Mesenchymal stem cell (in vitro differentiated cells and primary cell): ENCODE results near the gene VASH1.
A peak's percentile ranks its signal among the peaks of the same experiment; 100 is the strongest.

ENCODE experiments used
- DNase-seq: peaks from one replicate; pipeline ENCODE4 v3.0.0-alpha.2; 2013
- H2AFZ ChIP-seq: one replicate; pipeline ENCODE4 v1.6.1; 2013; ENCODE audit warnings: low read depth, mild to moderate bottlenecking, control low read depth, inconsistent platforms, low read length, moderate library complexity
- H2AK5ac ChIP-seq: 2 replicates; pipeline ENCODE4 v1.6.1; 2013; ENCODE audit warnings: low read length, moderate library complexity, mild to moderate bottlenecking, inconsistent platforms; ENCODE audit not compliant: severe bottlenecking
- H2BK120ac ChIP-seq: one replicate; pipeline ENCODE4 v1.6.1; 2013; ENCODE audit warnings: low read depth, mild to moderate bottlenecking, inconsistent platforms, low read length, moderate library complexity
- H2BK12ac ChIP-seq, 2 experiments: one replicate each; pipeline ENCODE4 v1.6.1; 2013; ENCODE audit warnings: inconsistent platforms in 2 of 2, low read length in 2 of 2, mild to moderate bottlenecking in 2 of 2, moderate library complexity in 2 of 2, control low read depth in 1 of 2
- H2BK15ac ChIP-seq: one replicate; pipeline ENCODE4 v1.6.1; 2013; ENCODE audit warnings: mild to moderate bottlenecking, low read depth, inconsistent platforms; ENCODE audit not compliant: poor library complexity, severe bottlenecking
- H2BK5ac ChIP-seq: 2 replicates; pipeline ENCODE4 v1.6.1; 2013; ENCODE audit warnings: low read depth, mild to moderate bottlenecking, low read length, control low read depth, inconsistent platforms; ENCODE audit not compliant: poor library complexity, severe bottlenecking
- H3K14ac ChIP-seq, 2 experiments: one replicate each; pipeline ENCODE4 v1.6.1; 2013; ENCODE audit warnings: inconsistent platforms in 2 of 2, low read length in 2 of 2, control low read depth in 1 of 2, mild to moderate bottlenecking in 1 of 2, moderate library complexity in 1 of 2
- H3K18ac ChIP-seq, 2 experiments: one replicate each; pipeline ENCODE4 v1.6.1; 2013; ENCODE audit warnings: inconsistent platforms in 2 of 2, low read length in 2 of 2, control low read depth in 1 of 2, low read depth in 1 of 2, mild to moderate bottlenecking in 1 of 2
- H3K23ac ChIP-seq, 2 experiments: one replicate each; pipeline ENCODE4 v1.6.1; 2013; ENCODE audit warnings: inconsistent platforms in 2 of 2, low read length in 2 of 2, mild to moderate bottlenecking in 2 of 2, moderate library complexity in 2 of 2, control low read depth in 1 of 2
- H3K27ac ChIP-seq: 2 replicates; pipeline ENCODE4 v1.5.1; 2013; ENCODE audit warnings: mild to moderate bottlenecking, moderate library complexity, low read length, control low read depth, inconsistent platforms; ENCODE audit not compliant: poor library complexity, severe bottlenecking
- H3K27me3 ChIP-seq, 2 experiments: 2 replicates each; pipeline versions ENCODE4 v1.6.1 to v1.7.0; 2013; ENCODE audit warnings: low read length in 2 of 2, mild to moderate bottlenecking in 2 of 2, moderate library complexity in 2 of 2, control low read depth in 1 of 2, inconsistent platforms in 1 of 2; ENCODE audit not compliant: control insufficient read depth in 1 of 2, insufficient read depth in 1 of 2
- H3K36me3 ChIP-seq, 2 experiments: 2 replicates each; pipeline versions ENCODE4 v1.6.1 to v1.7.0; 2013; ENCODE audit warnings: low read length in 2 of 2, control low read depth in 1 of 2, inconsistent platforms in 1 of 2, low read depth in 1 of 2, mild to moderate bottlenecking in 1 of 2; ENCODE audit not compliant: insufficient read depth in 2 of 2, control insufficient read depth in 1 of 2
- H3K4ac ChIP-seq, 2 experiments: one replicate each; pipeline ENCODE4 v1.6.1; 2013; ENCODE audit warnings: inconsistent platforms in 2 of 2, low read length in 2 of 2, mild to moderate bottlenecking in 2 of 2, moderate library complexity in 2 of 2, control low read depth in 1 of 2, low read depth in 1 of 2
- H3K4me1 ChIP-seq: 2 replicates; pipeline ENCODE4 v1.6.1; 2013; ENCODE audit warnings: low read depth, low read length, control low read depth; ENCODE audit not compliant: control insufficient read depth, insufficient read depth
- H3K4me2 ChIP-seq: 2 replicates; pipeline ENCODE4 v1.6.1; 2013; ENCODE audit warnings: low read length, mild to moderate bottlenecking, inconsistent platforms; ENCODE audit not compliant: poor library complexity, severe bottlenecking
- H3K4me3 ChIP-seq, 2 experiments: 2 replicates each; pipeline versions ENCODE4 v1.5.1 to v1.7.0; 2013; ENCODE audit warnings: low read length in 2 of 2, mild to moderate bottlenecking in 2 of 2, control low read depth in 1 of 2, low read depth in 1 of 2; ENCODE audit not compliant: insufficient read depth in 1 of 2
- H3K79me1 ChIP-seq: replicated peaks from 2 replicates; pipeline ENCODE4 v1.6.1; 2013; ENCODE audit warnings: mild to moderate bottlenecking, control low read depth, low read length, inconsistent platforms; ENCODE audit not compliant: poor library complexity, severe bottlenecking
- H3K9ac ChIP-seq: 2 replicates; pipeline ENCODE4 v1.7.0; 2013; ENCODE audit warnings: mild to moderate bottlenecking, low read length, moderate library complexity
- H3K9me3 ChIP-seq: 2 replicates; pipeline ENCODE4 v1.7.0; 2013; ENCODE audit warnings: mild to moderate bottlenecking, low read length; ENCODE audit not compliant: control insufficient read depth
- H4K8ac ChIP-seq: one replicate; pipeline ENCODE4 v1.6.1; 2013; ENCODE audit warnings: inconsistent platforms, mild to moderate bottlenecking, low read length, moderate library complexity
- H4K91ac ChIP-seq: one replicate; pipeline ENCODE4 v1.6.1; 2013; ENCODE audit warnings: mild to moderate bottlenecking, low read length, inconsistent platforms
- WGBS: methylation state at CpG from one replicate; pipeline ENCODE4 v1.1.7; 2013; ENCODE audit warnings: mixed read lengths; 5-methylcytosine and 5-hydroxymethylcytosine counted together

The VASH1 gene

GRCh38 chr14:76781648-76782051 is 20.4 kb downstream of the VASH1 start:
- Histone ChIP-seq H2BK120ac (no peak overlapping the region), H3K4me2 (no peak overlapping the region), H3K27me3 (no peaks in the 10 kb centered on the region), H2BK12ac (no peak overlapping the region), H3K27ac (no peak overlapping the region), H4K91ac (no peak overlapping the region), H3K9ac (no peak overlapping the region), H2AFZ (no peak overlapping the region), H3K4me3 (no peak overlapping the region), H2BK15ac (no peak overlapping the region), H3K23ac (no peak overlapping the region), H3K4ac (no peak overlapping the region), H2BK5ac (no peak overlapping the region), H2AK5ac (no peak overlapping the region), H3K14ac (no peak overlapping the region), H3K18ac (peak overlapping the region in 1 of 2 experiments; percentile 18), H3K79me1 (peaks cover 3% of the 10 kb centered on the region), H4K8ac (no peak overlapping the region), H3K4me1 (peaks cover 11% of the 10 kb centered on the region), H3K9me3 (no peaks in the 10 kb centered on the region), H3K36me3 (peaks cover 20 to 53% of the 10 kb centered on the region in 2 experiments)
- no peak for DNase-seq
- 88% methylated on average over 1 of the region's 2 CpGs for WGBS

GRCh38 chr14:76782115-76782884 is 21.0 kb downstream of the VASH1 start:
- Histone ChIP-seq H2BK120ac (no peak overlapping the region), H3K9ac (no peak overlapping the region), H3K4me1 (peaks cover 7% of the 10 kb centered on the region), H3K79me1 (peaks cover 3% of the 10 kb centered on the region), H2AK5ac (no peak overlapping the region), H3K36me3 (peaks cover 26 to 57% of the 10 kb centered on the region in 2 experiments), H3K9me3 (no peaks in the 10 kb centered on the region), H3K4ac (no peak overlapping the region), H2BK12ac (no peak overlapping the region), H4K91ac (no peak overlapping the region), H3K27ac (no peak overlapping the region), H4K8ac (no peak overlapping the region), H3K14ac (peak overlapping the region in 1 of 2 experiments; percentile 53), H3K4me3 (peak overlapping the region in 1 of 2 experiments; percentile 23), H2BK15ac (no peak overlapping the region), H3K23ac (no peak overlapping the region), H3K4me2 (no peak overlapping the region), H2BK5ac (no peak overlapping the region), H3K27me3 (no peaks in the 10 kb centered on the region), H3K18ac (peak overlapping the region in 1 of 2 experiments; percentile 37), H2AFZ (no peak overlapping the region)
- DNase-seq: no peak
- 92% methylated on average over 10 of the region's 10 CpGs for WGBS

GRCh38 chr14:76782885-76783566 is 21.8 kb downstream of the VASH1 start:
- Histone ChIP-seq H4K91ac (no peak overlapping the region), H2BK120ac (no peak overlapping the region), H2BK12ac (no peak overlapping the region), H3K18ac (no peak overlapping the region), H3K14ac (no peak overlapping the region), H3K4ac (peak overlapping the region in 1 of 2 experiments; percentile 41), H2AK5ac (no peak overlapping the region), H3K27me3 (no peaks in the 10 kb centered on the region), H3K79me1 (peaks cover 3% of the 10 kb centered on the region), H3K4me3 (peak overlapping the region in 1 of 2 experiments; percentile 23), H3K9ac (no peak overlapping the region), H2AFZ (no peak overlapping the region), H3K4me2 (no peak overlapping the region), H4K8ac (no peak overlapping the region), H3K4me1 (peaks cover 7% of the 10 kb centered on the region), H3K9me3 (no peaks in the 10 kb centered on the region), H3K36me3 (peaks cover 33 to 64% of the 10 kb centered on the region in 2 experiments), H2BK15ac (no peak overlapping the region), H3K23ac (no peak overlapping the region), H2BK5ac (no peak overlapping the region), H3K27ac (no peak overlapping the region)
- WGBS: 72% methylated on average over 8 of the region's 9 CpGs
- peak; percentile 44 for DNase-seq

- Histone ChIP-seq H3K18ac (no peak overlapping the region), H3K36me3 (peaks cover 45 to 71% of the 10 kb centered on the region in 2 experiments), H4K8ac (no peak overlapping the region), H3K27me3 (no peaks in the 10 kb centered on the region), H3K4me2 (no peak overlapping the region), H3K79me1 (peaks cover 3% of the 10 kb centered on the region), H2BK15ac (no peak overlapping the region), H2BK5ac (no peak overlapping the region), H3K27ac (no peak overlapping the region), H3K23ac (no peak overlapping the region), H4K91ac (no peak overlapping the region), H2AFZ (no peak overlapping the region), H3K4ac (no peak overlapping the region), H2BK120ac (no peak overlapping the region), H3K9ac (no peak overlapping the region), H2BK12ac (no peak overlapping the region), H3K4me1 (peaks cover 7% of the 10 kb centered on the region), H3K9me3 (no peaks in the 10 kb centered on the region), H2AK5ac (no peak overlapping the region), H3K14ac (no peak overlapping the region), H3K4me3 (no peak overlapping the region)
- DNase-seq: no peak
- whole genome bisulfite sequencing: 79% methylated on average over 6 of the region's 6 CpGs
Measured at GRCh38 chr14:76784266-76784874, 23.1 kb downstream of the VASH1 start.
